CD14-positive monocyte (primary cell): Measurements from ENCODE around the gene RPTOR. TPM values are rescaled to one million over a fixed set of nuclear protein-coding genes. Genes with fewer than 3 reads are reported as not detected.
A peak's percentile ranks its signal among the peaks of the same experiment; 100 is the strongest.

Source experiments
- DNase-seq, 3 donors: peaks; one replicate each; pipeline ENCODE4 v3.0.0-alpha.2; 2011 to 2022
- H2AFZ ChIP-seq: 2 replicates; pipeline ENCODE4 v1.6.0; 2012; ENCODE audit warnings: mild to moderate bottlenecking, low read depth, low read length, inconsistent platforms; ENCODE audit not compliant: insufficient read depth, poor library complexity, severe bottlenecking
- H3K27ac ChIP-seq, 2 donors: 1 replicate in 1 of 2; 2 replicates in 1 of 2; pipeline ENCODE4 v1.5.1; 2012 to 2013; ENCODE audit warnings: low read length in 2 of 2, control low read depth in 1 of 2, inconsistent platforms in 1 of 2, low read depth in 1 of 2, mild to moderate bottlenecking in 1 of 2
- H3K27me3 ChIP-seq, 2 donors: one replicate each; pipeline versions ENCODE4 v1.6.0 to v1.6.1; 2011 to 2013; ENCODE audit warnings: low read length in 2 of 2; ENCODE audit not compliant: control insufficient read depth in 2 of 2, insufficient read depth in 2 of 2
- H3K36me3 ChIP-seq, 2 donors: replicated peaks in 1 of 2; 1 replicate in 1 of 2; 2 replicates in 1 of 2; pipeline versions ENCODE4 v1.5.1 to v1.6.1; 2012 to 2013; ENCODE audit warnings: low read length in 2 of 2, control low read depth in 1 of 2, inconsistent platforms in 1 of 2, mild to moderate bottlenecking in 1 of 2; ENCODE audit not compliant: insufficient read depth in 2 of 2, control insufficient read depth in 1 of 2
- H3K4me1 ChIP-seq, 2 donors: 1 replicate in 1 of 2; 2 replicates in 1 of 2; pipeline versions ENCODE4 v1.5.1 to v1.6.1; 2012 to 2013; ENCODE audit warnings: low read length in 2 of 2, control low read depth in 1 of 2, inconsistent platforms in 1 of 2, mild to moderate bottlenecking in 1 of 2, moderate library complexity in 1 of 2; ENCODE audit not compliant: insufficient read depth in 2 of 2, control insufficient read depth in 1 of 2
- H3K4me2 ChIP-seq: replicated peaks from 2 replicates; pipeline ENCODE3; 2012; ENCODE audit warnings: low read length, moderate library complexity, mild to moderate bottlenecking; ENCODE audit not compliant: poor library complexity, severe bottlenecking; ENCODE audit errors: extremely low read depth
- H3K4me3 ChIP-seq, 3 experiments: fragments of 200-600 bp in 1 of 3; sonication (generic) in 1 of 3; replicated peaks in 1 of 3; 1 replicate in 2 of 3; 2 replicates in 1 of 3; pipeline ENCODE4 v1.5.1; 2011 to 2013; ENCODE audit warnings: low read length in 3 of 3, mild to moderate bottlenecking in 3 of 3, control low read depth in 2 of 3, low read depth in 2 of 3, inconsistent platforms in 1 of 3, moderate library complexity in 1 of 3
- H3K79me2 ChIP-seq: 2 replicates; pipeline ENCODE4 v1.6.0; 2012; ENCODE audit warnings: mild to moderate bottlenecking, control low read depth, inconsistent platforms, low read length, moderate library complexity; ENCODE audit not compliant: insufficient read depth
- H3K9ac ChIP-seq: 2 replicates; pipeline ENCODE4 v1.6.0; 2017; ENCODE audit warnings: low read length, mild to moderate bottlenecking; ENCODE audit not compliant: insufficient read depth, poor library complexity, severe bottlenecking
- H3K9me3 ChIP-seq, 2 donors: replicated peaks in 1 of 2; 1 replicate in 1 of 2; 2 replicates in 1 of 2; pipeline versions ENCODE4 v1.5.1 to v1.6.1; 2012 to 2013; ENCODE audit warnings: low read length in 2 of 2, control low read depth in 1 of 2; ENCODE audit not compliant: control insufficient read depth in 1 of 2, insufficient read depth in 1 of 2
- H4K20me1 ChIP-seq: 2 replicates; pipeline ENCODE4 v1.6.0; 2012; ENCODE audit warnings: mild to moderate bottlenecking, low read length, control low read depth, moderate library complexity; ENCODE audit not compliant: insufficient read depth
- H3K27ac Mint-ChIP-seq, 7 donors: one replicate each; pipeline ENCODE4 v1.8.0; 2020; ENCODE audit warnings: mild to moderate bottlenecking in 7 of 7, mixed read lengths in 7 of 7, moderate library complexity in 6 of 7, inconsistent platforms in 2 of 7
- H3K27me3 Mint-ChIP-seq, 3 donors: one replicate each; pipeline ENCODE4 v1.8.0; 2021 to 2022; ENCODE audit warnings: low read depth in 3 of 3, mild to moderate bottlenecking in 3 of 3, mixed read lengths in 3 of 3, moderate library complexity in 3 of 3, inconsistent platforms in 1 of 3
- H3K36me3 Mint-ChIP-seq, 2 donors: one replicate each; pipeline ENCODE4 v1.8.0; 2020; ENCODE audit warnings: mixed read lengths in 2 of 2, inconsistent platforms in 1 of 2, mild to moderate bottlenecking in 1 of 2
- H3K4me1 Mint-ChIP-seq: one replicate; pipeline ENCODE4 v1.8.0; 2020; ENCODE audit warnings: mild to moderate bottlenecking, mixed read lengths
- H3K4me3 Mint-ChIP-seq, 2 donors: one replicate each; pipeline ENCODE4 v1.8.0; 2020; ENCODE audit warnings: mild to moderate bottlenecking in 2 of 2, mixed read lengths in 2 of 2, moderate library complexity in 1 of 2
- H3K9me3 Mint-ChIP-seq, 7 donors: one replicate each; pipeline ENCODE4 v1.8.0; 2020 to 2022; ENCODE audit warnings: mixed read lengths in 7 of 7, mild to moderate bottlenecking in 6 of 7, moderate library complexity in 6 of 7, inconsistent platforms in 2 of 7
- CTCF ChIP-seq: fragments of 200-600 bp; IDR thresholded peaks from one replicate; pipeline ENCODE4 v1.8.0; 2022; ENCODE audit warnings: antibody characterized with exemption, mild to moderate bottlenecking
- WGBS: methylation state at CpG from one replicate; pipeline ENCODE4 v1.1.5; 2013; ENCODE audit warnings: missing lambda C conversion rate; ENCODE audit not compliant: insufficient coverage; 5-methylcytosine and 5-hydroxymethylcytosine counted together
- intact Hi-C, 2 donors: fragments of 100-400 bp; cut with micrococcal nuclease; formaldehyde crosslinking; loops; one replicate each; pipeline versions ENCODE4 v1.15.0 to v1.15.1; 2023
- polyA plus RNA-seq, 3 donors: library from polyadenylated mRNA; depleted of rRNA in 1 of 3; unstranded in 2 of 3; stranded (reverse) in 1 of 3; fragments of 300-500 nt in 2 of 3; fragments of >200 nt in 1 of 3; fragmentation: Illumina TruSeq in 2 of 3; gene quantifications; 1 replicate in 2 of 3; 2 replicates in 1 of 3; pipeline ENCODE4 v1.2.3, GENCODE V29; 2012 to 2021

The RPTOR gene
- polyA plus RNA-seq, 3 donors, result 1.1 to 8.7 (median 2.6) TPM

- Histone ChIP-seq H3K9ac (no peak overlapping the region), H3K27me3 (no peaks in the 10 kb centered on the region), H3K36me3 (peaks cover 0 to 16% of the 10 kb centered on the region in 2 donors), H3K4me3 (no peak overlapping the region), H3K4me2 (no peak overlapping the region), H2AFZ (no peak overlapping the region), H3K9me3 (peaks cover 4 to 12% of the 10 kb centered on the region in 2 donors), H3K79me2 (peaks cover 24% of the 10 kb centered on the region), H3K27ac (no peak overlapping the region), H4K20me1 (peaks cover 43% of the 10 kb centered on the region), H3K4me1 (peaks cover 0 to 5% of the 10 kb centered on the region in 2 donors)
- no peak for DNase-seq
- H3K27me3 Mint-ChIP-seq, result no peaks in the 10 kb centered on the region
- peaks cover 5 to 10% (median 7%) of the 10 kb centered on the region in 7 donors for H3K9me3 Mint-ChIP-seq
- peak overlapping the region in 2 of 7 donors; percentile 2 to 3 for H3K27ac Mint-ChIP-seq
- H3K36me3 Mint-ChIP-seq, result peaks cover 16 to 22% of the 10 kb centered on the region in 2 donors
- peaks cover 6% of the 10 kb centered on the region for H3K4me1 Mint-ChIP-seq
- H3K4me3 Mint-ChIP-seq, result no peak overlapping the region
- intact Hi-C loops, result no loop called here
- 97% methylated on average over 9 of the region's 10 CpGs for WGBS
- no peak for TF ChIP-seq CTCF
Measured at GRCh38 chr17:80649200-80649644, 104.6 kb downstream of the RPTOR start.

GRCh38 chr17:80649672-80650330 lies 105.2 kb downstream of the RPTOR start:
- H3K9me3 ChIP-seq, result peaks cover 4 to 14% of the 10 kb centered on the region in 2 donors
- no peak overlapping the region for H3K4me3 Mint-ChIP-seq
- intact Hi-C loops, result no loop called here
- H3K27me3 ChIP-seq, result no peaks in the 10 kb centered on the region
- no peak for DNase-seq
- no peak overlapping the region for H3K27ac ChIP-seq
- 78% methylated on average over 11 of the region's 14 CpGs for WGBS
- peaks cover 24% of the 10 kb centered on the region for H3K79me2 ChIP-seq
- H3K36me3 ChIP-seq, result peaks cover 0 to 12% of the 10 kb centered on the region in 2 donors
- H3K4me3 ChIP-seq, result no peak overlapping the region
- H3K4me2 ChIP-seq, result no peak overlapping the region
- peak overlapping the region in 1 of 7 donors; percentile 3 for H3K27ac Mint-ChIP-seq
- H4K20me1 ChIP-seq, result peaks cover 43% of the 10 kb centered on the region
- no peak overlapping the region for H2AFZ ChIP-seq
- H3K36me3 Mint-ChIP-seq, result peaks cover 17 to 26% of the 10 kb centered on the region in 2 donors
- peaks cover 0 to 5% of the 10 kb centered on the region in 2 donors for H3K4me1 ChIP-seq
- H3K9ac ChIP-seq, result no peak overlapping the region
- H3K4me1 Mint-ChIP-seq, result peaks cover 6% of the 10 kb centered on the region
- H3K27me3 Mint-ChIP-seq, result no peaks in the 10 kb centered on the region
- peaks cover 7 to 14% (median 10%) of the 10 kb centered on the region in 7 donors for H3K9me3 Mint-ChIP-seq
- TF ChIP-seq CTCF, result no peak
